ENCODE results near the gene CCDC83.

GRCh38 chr11:85898456-85898855 lies 43.3 kb downstream of the CCDC83 start:
- TF ChIP-seq MYNN (tag by site-specific recombination; IDR thresholded peaks at IDR 0.05; ENCODE audit: borderline replicate concordance) (no peak), CTCF (tag by site-specific recombination; IDR thresholded peaks at IDR 0.05) (no peak), ZBTB17 (tag by site-specific recombination; IDR thresholded peaks at IDR 0.05) (no peak), ZNF274 (IDR thresholded peaks at IDR 0.05; ENCODE audit: low read length) (no peak), ZNF274 (tag by site-specific recombination; IDR thresholded peaks at IDR 0.05; ENCODE audit: borderline replicate concordance) (no peak), ZNF2 (tag by site-specific recombination; IDR thresholded peaks at IDR 0.05) (no peak)

All from HEK293 (cell line).